GM13977 (cell line): ENCODE data around the gene OMA1.

Source experiments
- DNase-seq: peaks from one replicate; pipeline ENCODE4 v3.0.0; 2012; ENCODE audit warnings: low spot score
- CTCF ChIP-seq: IDR thresholded peaks from 2 replicates; pipeline ENCODE4 v1.5.1; 2012; ENCODE audit warnings: mild to moderate bottlenecking, control low read depth; ENCODE audit not compliant: insufficient read depth; ENCODE audit errors: extremely low read depth, missing control alignments
- in situ Hi-C: fragments of 300-500 bp; cut with MboI; formaldehyde crosslinking; loops from one replicate; pipeline ENCODE4 v1.12.0; 2022; ENCODE audit warnings: low sequenced_read_pairs, low pct_unique_long_range_greater_than_20kb, mixed read lengths, inconsistent platforms; ENCODE audit not compliant: unreplicated experiment

The OMA1 gene

DNA sequence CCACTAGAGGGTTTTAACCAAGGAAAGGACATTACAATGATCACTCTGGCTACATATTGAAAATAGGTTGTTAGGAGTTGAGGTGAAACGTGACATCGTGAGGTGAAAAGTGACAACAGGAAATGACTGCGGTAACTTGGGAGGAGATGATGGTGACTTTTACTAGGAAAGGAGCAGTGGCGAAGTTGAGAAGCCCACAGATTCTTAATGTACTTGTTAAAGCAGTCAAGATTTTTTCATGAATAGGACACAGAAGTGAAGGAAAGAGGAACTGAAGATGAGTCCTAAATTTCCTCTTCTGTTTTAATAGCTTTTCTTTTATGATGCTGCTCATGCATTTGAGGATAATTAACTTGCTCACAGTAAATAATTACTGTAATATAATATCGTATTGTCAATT lies 59.5 kb downstream of the OMA1 start:
- no peak for TF ChIP-seq CTCF
- in situ Hi-C loops: no loop called here
- DNase-seq: no peak

- in situ Hi-C loops: no loop called here
- DNase-seq: no peak
- no peak for TF ChIP-seq CTCF
Measured at GRCh38 chr1:58481962-58482361, 64.6 kb downstream of the OMA1 start.

DNA sequence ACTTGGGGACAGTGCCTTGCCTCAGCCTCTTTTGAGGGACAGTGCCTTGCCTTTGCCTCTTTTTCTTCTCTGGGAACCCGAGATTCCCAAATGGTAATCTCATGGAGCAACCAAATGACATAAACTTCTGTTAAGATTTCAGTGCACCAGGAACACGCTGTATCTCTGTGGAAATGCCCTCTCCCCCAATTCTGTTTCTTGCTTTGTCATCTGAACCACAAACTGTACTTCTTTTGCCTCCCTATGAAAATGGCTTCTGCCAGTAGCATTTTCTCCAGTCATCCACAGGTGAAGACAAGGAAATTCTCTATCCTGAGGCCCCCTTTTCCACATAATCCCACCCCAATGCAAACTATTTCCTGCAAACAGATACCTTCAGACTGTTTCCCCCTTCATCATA lies 66.3 kb downstream of the OMA1 start:
- TF ChIP-seq CTCF: no peak
- in situ Hi-C loops: no loop called here
- no peak for DNase-seq

DNA sequence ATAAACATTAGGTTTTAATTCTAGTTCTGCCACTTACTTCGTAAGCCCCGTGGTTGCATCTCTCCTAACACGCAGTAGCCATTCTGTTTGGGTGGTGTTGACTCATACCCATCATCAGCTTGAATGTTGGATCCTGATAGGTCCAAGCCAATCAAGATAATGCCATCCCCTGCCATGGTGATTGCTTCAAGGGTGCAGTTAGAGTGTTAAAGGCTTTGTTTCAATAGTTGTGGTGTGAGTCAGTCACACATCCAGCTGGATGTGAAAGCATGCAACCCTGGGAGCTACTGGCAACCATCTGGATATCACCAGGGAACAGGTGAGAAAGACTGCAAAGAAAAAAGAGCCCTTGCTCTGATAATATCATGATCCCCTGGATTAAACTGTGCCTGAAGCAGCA lies 69.1 kb downstream of the OMA1 start:
- DNase-seq: no peak
- in situ Hi-C loops: no loop called here
- TF ChIP-seq CTCF: no peak

- no peak for TF ChIP-seq CTCF
- DNase-seq: no peak
- in situ Hi-C loops: no loop called here
Measured at GRCh38 chr1:58476179-58476578, 70.3 kb downstream of the OMA1 start.

- no peak for TF ChIP-seq CTCF
- no peak for DNase-seq
- in situ Hi-C loops: no loop called here
Measured at GRCh38 chr1:58469476-58469875, 77.0 kb downstream of the OMA1 start.

- no peak for DNase-seq
- in situ Hi-C loops: no loop called here
- TF ChIP-seq CTCF: no peak
Measured at GRCh38 chr1:58469016-58469415, 77.5 kb downstream of the OMA1 start.
